GM18517 (cell line): ENCODE measurements around the gene FAM163A.
"Not testable (repeated sequence)": the region's sequence is repeated elsewhere in the genome, so short reads cannot be mapped to it uniquely, and the experiment has no call there.

Source experiments
- ATAC-seq: cut with Tn5 transposase; IDR thresholded peaks from one replicate; pipeline ENCODE4 v1.9.1; 2021; ENCODE audit warnings: mild to moderate bottlenecking, moderate library complexity; ENCODE audit not compliant: unreplicated experiment

The FAM163A gene

DNA sequence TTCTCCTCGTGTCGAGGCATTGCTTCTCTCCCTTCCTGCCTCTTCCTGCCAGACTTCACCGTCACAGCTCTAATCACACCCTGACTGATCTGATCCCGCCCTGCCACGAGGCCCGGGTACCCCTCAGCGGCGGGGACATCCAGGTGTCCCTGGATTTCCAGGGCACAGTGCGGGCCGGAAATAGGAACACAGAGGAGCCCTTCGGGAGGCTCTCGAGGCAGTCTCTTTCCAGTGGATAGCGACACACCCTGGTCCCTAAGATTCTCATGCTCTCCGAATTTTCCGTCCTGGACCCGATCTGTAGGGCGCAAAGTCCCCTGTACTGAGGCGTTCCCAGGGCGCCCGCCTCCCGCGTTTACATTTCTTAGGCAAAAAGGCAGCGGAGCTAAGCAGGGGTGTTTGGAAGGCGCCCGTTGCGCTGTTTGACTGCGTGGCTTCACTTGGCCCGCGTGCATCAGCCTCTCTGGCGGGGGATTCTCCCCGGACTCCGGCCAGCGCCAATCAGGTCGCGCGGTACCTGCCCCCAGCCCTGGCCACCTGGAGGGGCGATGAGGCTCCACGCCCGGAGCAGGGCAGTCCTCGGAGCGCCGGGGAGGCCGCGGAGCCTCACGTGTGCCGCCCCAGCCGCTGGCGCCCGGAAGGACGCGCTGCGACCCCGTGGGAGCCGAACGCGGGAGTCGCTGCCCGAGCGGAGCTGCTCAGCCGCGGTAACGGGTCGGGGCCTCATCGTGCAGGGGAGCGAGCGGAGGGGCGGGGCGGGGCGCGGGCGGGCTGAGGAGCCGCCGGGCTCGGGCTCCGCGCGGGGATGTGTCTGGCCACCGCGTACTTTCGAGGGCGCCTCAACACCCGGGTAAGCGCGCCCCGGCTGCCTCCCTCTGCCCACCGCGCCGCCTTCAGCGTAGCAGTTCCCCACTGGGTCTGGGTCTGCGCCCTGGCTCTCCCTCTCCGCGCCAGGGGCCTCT is at the start of gene FAM163A:
Gene FAM163A (plus strand): TSS at position 575 of the 962 bp plus-strand sequence. CDS start 69,807 bp downstream, outside the sequence.
- ATAC-seq: no peak

DNA sequence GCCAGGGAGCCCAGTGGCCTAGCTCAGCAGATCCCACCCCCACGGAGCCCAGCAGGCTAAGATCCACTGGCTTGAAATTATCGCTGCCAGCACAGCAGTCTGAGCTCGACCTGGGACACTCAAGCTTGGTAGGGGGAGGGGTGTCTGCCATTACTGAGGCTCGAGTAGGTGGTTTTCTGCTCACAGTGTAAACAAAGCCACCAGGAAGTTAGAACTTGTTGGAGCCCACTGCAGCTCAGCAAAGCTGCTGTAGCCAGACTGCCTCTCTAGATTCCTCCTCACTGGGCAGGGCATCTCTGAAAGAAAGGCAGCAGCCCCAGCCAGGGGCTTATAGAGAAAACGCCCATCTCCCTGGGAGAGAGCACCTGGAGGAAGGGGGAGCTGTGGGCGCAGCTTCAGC is 48.6 kb upstream of the FAM163A start:
- ATAC-seq: not testable (repeated sequence)

DNA sequence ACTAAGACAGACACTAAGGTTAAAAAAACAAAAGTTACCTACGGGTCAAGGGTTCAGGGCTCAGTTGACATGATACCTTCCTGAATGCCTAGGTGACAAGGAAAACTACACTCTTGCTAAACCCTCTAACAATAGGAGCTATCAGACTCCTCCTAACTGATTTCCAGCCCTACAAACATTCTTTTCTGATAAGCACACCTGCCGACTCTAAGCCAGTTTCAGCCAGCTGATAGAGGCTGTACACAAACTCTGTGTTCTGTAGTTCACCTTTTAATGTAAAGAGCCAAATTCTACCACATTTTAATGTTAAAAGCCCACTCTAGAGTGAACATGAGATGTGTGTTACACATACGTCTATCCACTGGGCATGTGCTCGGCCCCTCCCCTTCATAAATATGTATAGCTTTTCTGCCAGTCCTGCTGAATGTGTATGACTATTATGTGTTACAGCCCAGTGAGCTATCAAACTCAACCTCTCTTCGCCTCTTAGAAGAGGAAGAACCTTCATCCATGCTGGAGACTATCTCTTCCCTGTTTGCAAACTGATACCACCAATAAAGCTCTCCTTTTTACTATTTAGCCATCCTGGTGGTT is 40.0 kb upstream of the FAM163A start:
- ATAC-seq: no peak

DNA sequence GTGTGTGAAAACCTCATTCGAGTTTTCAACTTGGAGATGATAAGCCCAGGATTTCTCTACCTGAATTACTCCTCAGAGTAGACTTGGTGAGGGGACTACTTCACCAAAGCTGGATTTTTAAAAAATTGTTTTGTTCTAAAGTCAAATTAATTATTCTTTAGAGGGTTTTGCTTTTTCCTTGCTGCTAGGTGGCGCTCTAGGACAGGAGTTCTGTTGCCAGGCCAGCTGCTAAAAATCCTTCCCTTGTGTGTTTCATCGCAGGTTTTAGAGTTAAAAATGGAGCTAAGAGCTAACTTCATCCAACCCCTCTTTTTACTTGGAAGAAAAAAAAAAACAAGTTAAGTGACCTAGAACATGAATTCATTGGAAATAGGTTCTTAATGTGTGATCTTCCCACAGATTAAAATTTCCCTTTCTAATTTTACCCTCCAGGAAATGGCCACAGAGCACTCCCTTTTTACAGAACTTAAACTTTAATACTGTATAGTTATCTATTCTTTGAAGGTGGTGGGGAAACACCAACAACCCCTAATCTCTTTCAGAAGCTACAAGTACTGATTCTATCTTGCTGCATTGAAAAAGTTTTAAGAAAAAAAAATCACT is 36.7 kb upstream of the FAM163A start:
- ATAC-seq: no peak

DNA sequence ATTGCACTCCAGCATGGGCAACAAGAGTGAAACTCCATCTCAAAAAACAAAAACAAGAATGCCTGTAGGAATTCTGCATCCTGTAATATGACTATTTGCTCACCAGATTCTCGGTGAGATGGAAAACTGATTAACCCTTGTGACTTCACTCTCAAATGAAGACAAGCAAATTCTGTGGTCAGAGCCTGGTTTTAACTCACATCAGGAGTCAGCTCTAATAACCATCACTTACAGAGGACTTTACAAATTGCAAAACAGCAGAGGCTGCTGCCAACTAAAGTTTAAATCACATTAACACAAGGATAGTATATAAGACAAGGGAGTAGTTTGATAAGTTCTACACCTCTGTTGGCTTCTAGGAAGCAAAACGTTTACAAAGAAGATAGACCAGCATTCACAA is 35.7 kb upstream of the FAM163A start:
- ATAC-seq: no peak

DNA sequence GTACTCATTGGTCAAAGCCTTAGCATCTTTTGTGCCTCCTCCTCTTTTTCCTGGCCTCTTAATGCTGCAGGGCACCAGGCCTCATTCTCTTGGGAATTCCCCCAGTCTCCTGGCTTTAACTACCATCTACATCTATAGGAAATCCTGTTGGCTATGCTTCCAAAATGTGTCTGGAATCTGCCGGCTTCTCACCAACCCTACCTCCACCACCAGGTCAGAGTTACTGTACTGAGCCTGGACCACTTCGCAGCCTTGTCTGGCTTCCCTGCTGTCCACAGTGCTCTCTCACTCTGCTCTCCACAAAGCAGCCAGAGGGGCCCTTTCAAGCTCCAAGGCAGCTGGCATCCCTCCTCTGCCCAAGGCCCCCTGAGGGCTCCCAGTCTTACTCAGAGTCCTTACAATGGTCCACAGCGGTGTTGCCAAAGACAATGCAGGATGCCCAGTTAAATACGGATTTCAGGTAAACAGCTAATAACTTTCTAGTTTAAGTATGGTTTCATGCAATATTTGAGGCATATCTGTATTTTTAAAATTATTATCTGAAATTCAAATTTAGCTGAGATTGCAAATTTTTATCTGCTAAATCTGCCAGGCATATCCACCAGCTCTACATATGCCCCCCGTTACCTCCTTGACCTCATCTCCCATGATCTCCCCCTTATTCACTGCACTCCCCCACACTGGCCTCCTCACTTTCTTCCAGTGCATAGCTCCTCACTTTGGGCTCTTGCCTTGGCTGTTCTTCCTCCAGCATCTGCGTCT is 34.5 kb upstream of the FAM163A start:
- ATAC-seq: no peak

DNA sequence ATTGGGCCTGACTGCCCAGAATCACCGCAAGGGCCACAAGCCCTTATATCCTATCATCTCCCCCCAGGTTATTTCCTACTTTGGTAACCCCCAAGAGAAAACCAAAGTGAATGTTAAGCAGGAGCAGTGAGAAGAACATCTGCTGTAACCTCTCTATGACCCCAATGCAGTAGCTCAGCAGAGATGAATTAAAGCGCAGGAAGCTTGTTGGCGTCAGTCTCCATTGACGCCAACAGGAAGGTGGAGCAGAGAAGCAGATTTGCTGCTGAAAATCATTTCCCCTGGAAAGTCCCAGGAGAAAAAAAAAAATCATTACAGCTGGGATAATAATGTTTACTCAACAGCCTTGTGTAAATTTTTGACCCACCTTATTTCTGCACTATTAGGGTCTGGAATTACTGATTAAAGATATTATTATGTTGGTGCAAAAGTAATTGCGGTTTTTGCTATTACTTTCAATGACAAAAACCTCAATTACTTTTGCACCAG is 33.2 kb upstream of the FAM163A start:
- peak; percentile 67 for ATAC-seq

DNA sequence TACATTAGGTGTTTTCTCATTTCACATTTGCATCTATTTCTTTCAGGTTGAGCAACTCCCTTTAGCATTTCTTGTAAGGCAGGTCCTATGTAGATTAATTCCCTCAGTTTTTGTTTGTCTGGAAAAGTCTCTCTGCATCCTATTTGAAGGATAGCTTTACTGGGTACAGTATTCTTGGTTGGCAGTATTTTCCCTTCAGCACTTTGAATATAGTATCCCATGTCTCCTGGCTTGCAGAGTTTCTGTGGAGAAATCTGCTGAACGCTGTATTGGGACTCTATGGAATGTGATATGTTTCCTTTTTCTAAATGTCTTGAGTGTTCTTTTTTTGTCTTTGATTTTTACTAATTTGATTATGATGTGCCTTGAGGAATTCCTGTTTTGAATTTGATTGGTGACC is 28.9 kb upstream of the FAM163A start:
- ATAC-seq: no peak

DNA sequence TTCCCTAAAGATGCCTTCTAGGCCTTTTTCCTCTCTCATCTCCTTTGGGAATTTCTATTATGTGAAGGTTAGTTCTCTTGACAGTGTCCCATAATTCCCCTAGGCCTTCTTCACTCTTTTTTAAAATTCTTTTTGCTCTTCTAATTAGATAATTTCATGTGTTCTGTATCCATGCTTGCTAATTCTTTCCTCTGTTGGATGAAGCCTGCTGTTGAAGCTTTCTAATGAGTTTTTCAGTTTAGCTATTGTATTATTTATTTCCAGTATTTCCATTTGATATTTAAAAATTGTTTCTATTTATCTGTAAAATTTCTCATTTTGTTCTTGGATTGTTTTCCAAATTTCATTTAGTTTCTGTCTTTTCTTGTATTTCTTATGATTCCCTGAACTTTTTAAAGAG is 28.5 kb upstream of the FAM163A start:
- no peak for ATAC-seq

DNA sequence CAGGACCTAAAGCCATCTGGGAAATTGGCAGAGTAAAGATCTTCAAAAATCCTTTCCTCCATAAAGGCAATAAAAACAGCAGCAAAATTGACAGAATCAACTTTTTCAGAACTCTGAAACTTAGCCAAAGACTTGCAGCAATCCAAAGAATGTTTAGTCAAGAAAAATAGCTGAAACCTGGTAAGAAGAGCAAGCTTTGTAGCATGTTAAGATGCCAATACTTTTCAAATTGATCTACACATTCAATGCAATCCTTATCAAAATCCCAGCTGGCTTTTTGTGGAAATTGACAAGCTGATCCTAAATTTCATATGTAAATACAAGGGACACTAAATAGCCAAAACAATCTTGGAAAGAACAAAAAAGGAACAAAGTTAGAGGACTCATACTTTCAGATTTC is 23.8 kb upstream of the FAM163A start:
- ATAC-seq: no peak

DNA sequence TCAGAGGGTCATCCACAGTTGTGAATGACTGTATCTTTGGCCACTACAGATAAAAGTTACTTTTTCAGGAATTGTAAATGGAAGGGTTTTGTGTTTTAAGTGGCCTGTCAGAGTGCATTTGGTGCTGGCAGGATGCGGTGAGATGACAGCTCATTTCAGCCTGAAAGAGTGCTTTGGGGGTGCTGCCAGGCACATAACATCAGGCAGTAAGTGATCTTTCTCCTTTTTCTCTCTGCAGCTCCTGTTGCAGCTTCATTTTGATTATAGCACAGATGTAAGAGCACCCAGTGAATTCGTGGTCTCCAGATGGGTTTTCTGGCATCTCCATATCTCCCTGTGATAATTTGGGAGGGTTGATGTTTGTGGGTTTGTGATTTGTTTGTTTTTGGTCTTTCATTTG is 14.8 kb upstream of the FAM163A start:
- no peak for ATAC-seq

DNA sequence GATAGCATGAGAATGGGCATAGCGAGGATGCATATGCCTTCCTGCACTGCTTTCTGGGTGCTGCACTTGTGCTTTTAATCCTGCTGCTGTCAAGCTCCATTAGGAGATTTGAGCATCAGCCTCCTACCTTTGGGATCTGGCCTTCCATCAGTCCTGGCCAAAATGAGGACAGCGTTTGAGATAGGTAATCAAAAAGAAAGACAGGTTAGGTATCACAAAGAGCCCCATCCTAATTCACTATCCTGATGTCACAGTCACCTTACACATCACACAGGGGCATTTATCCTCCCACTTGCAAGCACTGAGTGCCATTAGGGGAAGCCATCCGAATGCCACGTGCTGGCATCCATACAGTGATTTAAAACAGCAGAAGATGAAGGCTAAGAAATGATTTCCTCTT is 13.2 kb upstream of the FAM163A start:
- ATAC-seq: no peak

DNA sequence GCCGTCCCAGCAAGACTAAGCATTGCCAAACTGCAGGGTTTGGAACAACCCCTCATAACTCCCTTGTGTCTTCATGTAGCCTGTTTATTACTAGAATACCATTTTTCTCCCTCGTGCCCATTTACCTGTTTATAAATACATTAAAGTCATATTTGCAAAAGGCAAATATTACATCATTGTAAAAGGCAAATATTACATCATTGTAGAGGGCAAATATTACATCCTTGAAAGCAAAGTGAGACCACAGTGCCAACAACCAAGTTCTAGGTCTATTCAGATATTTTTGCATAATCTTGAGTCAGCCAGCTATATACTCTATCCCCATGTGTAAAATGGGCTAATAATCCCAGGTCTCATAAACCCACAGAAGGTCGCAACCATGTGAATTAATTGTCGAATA is 11.4 kb upstream of the FAM163A start:
- ATAC-seq: no peak

DNA sequence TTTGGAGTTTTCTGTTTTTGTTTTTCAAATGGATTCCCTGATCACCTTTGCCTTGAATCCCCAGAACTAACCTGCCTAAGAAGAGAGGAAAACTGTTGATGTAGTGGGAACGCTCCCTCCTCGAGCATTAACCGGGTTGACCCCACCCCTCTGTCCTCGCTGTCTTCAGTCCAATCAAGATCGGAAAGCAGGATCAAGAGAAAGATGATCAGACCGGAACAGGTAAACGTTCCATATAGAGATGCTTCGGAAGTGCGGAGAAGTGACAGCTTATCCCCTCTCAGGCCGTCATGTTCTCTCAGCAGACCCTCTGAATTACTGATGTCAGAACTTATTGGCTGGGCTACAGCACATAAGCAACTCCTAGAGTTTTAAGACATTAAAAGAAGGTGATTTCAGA is 800 bp upstream of the FAM163A start:
- ATAC-seq: no peak

DNA sequence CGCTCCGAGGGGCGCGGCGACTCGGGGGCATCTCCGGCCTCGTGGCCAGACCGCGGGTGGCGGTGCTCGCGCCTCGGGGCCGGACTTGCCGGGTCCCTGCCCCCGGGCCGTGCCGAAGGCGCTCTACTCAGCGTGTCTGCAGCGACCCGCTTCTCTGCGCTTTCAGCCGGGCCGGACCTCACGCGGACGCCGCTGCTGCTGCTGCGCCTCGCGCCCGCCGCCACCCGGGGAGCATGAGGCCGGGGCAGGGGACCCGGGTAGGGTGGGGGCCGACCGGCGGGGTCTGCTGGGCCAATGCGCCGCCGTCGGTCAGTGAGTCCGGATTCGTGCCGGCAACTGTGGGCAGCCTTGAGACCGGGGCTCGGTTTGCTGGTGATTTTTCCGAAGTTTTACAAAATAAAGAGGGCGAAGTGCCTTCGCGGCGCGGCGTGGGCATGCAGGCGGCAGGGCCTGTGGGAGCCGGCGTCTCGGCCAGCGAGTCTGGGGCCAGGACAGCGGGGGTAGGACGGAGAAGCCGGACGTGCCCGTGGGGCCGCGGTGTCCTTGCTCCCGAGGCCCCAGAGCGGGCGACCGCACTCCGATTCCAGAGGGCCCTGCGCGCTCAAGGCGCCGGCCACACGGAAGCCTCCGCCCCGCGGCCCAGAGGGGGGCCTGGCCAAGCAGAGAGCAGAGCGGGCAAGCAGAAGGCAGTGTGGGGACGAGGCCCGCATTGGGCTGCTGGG is 749 bp downstream of the FAM163A start:
- ATAC-seq: no peak

DNA sequence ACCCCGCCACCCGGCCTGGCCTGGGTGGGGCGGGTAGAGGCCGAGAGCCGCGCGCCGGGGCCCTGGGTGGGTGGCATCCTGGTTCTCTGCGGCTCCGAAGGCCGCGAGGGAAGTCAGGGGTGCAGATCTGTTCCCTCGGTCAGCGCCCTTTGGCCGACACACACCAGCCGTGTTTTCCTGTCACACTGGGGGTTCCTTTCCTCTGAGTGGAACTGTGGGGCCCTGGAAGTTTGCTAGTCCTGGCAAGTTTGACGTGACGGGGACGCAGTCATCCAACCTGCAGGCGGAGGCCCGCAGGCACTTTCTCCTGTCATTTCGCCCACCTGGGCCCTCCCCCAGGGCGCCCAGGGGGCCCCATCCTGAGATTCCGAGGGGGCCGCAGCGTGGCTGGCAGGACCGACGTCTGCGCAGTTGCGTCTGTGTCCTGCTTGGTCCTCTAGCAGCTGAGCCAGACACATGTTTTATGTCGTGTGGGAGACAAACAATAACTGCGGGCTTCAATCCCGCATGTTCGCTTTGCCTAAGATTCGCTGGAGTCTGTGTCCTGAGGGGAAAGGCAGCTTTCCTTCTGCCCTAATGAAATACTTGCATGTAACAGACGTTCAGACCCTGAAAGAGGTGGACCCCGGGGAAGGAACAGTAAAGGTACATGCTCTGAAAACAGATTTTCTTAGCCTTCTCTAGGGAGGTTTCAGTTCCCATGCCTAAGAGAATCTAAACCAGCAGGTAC is 1.5 kb downstream of the FAM163A start:
- ATAC-seq: no peak

DNA sequence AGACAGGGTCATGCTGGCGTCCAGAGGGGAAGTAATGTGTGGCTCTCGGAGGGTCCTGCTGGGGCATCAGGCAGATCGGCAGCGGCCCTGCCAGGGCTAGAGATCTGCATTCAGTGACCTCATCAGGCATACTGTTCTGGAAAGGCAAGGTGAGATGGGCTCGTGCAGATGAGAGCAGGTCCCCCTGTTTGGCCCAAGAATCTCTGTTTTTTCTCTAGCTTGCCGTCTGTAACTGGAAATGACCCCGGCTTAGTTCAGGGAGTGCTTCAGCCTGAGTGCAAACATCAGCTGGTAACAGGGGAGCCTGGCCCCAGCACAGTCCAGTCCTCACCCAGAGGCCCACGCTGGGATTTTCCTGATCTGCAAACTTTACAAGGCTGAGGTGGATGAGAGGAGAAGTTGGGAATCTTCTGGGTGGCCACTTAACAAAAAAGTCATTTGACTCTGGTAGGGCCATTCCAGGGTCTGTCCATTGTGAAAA is 2.1 kb downstream of the FAM163A start:
- ATAC-seq: no peak

DNA sequence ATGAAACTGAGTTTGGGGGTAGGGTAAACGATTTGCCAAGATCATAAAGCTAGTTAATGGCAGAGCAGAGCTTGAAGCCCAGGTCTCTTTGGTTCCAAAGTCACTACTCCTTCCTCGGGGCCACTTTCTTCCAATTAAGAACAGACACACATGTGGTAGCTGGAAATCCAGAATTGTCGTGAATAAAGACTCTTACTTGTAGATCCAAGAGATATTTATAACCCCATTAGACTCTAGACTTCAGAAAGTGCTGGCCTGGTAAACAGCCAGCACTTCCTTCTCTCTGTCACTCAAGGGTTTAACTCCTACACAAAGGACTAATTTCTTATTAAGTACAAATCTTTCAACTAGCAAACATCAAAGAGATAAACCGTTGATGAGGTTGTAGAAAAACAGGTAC is 2.7 kb downstream of the FAM163A start:
- ATAC-seq: no peak

DNA sequence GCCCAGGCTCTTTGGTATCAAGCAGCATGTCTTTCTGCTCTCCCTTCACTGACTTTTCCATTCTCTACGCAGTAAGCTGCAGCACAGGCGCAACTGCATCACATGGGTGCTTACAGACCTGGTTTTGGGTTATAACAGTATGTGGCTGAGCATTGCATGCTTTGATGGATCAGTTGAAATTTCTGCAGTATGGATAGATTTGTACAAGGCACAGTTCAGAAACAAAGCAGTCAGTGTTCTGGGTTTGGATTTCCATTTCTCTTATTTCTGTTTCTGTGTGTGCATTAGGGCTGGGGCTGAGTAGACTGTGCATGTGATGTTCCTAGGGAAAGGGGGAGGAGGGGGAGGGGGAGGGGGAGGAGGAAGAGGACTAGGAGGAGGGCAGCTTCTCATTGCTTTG is 4.5 kb downstream of the FAM163A start:
- no peak for ATAC-seq

DNA sequence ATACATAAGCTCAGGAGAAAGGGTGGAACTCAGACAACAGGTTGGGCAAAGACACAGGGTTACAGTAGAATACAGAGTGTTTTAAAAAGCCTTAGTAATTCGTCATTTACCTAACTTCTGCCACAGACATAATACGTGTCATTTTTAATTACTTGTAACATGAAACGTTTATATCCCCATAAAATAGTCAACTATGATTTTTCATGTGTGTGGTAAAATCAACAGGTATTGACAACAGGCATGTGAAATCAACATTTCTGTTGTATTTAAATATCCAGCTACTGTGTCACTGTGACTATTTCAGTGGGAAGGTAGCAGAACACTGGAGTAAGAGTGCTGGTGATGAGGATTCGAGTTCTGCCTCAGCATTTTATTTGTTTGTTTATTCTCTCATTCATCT is 5.7 kb downstream of the FAM163A start:
- ATAC-seq: no peak
